ENCODE results near the gene TRANK1. TPM values are rescaled to one million over a fixed set of nuclear protein-coding genes. Genes with fewer than 3 reads are reported as not detected.

The TRANK1 gene
- total RNA-seq, 1 experiment from 2014 or later: 0.86 TPM

DNA sequence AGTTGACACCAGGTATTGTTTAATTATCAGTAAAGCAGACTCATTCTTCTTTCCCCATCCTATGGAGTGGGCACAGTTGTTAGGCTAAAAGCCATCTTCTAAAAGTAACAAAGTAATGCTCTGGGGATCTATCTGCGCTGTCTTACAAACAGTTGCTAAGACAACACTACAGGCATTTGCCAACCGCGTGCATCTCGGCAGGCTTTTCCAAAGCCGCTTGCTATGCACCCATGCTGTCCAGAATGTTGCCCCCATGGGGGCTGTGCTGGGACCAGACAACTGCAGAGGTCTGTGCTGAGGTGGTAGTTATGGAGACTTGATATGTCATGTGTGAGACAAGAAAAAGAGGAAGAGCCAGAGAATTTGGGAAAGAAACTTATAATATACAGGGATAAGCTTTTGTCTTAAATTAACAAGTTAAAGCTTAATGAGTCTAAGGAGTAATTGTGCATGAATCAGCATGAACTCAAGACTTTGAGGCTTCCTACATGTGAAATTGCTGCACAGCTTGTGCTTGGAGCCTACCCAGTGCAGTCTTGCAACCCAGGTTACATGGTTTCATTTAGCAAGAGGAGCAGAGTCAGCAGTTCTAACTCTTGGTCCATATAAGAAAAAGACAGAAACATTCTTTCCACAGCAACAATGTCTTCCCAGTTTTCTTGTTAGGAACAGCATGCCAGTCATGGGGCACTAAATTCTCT is 141.6 kb downstream of the TRANK1 start:
- no peak for DNase-seq (ENCODE audit: low read depth)

DNA sequence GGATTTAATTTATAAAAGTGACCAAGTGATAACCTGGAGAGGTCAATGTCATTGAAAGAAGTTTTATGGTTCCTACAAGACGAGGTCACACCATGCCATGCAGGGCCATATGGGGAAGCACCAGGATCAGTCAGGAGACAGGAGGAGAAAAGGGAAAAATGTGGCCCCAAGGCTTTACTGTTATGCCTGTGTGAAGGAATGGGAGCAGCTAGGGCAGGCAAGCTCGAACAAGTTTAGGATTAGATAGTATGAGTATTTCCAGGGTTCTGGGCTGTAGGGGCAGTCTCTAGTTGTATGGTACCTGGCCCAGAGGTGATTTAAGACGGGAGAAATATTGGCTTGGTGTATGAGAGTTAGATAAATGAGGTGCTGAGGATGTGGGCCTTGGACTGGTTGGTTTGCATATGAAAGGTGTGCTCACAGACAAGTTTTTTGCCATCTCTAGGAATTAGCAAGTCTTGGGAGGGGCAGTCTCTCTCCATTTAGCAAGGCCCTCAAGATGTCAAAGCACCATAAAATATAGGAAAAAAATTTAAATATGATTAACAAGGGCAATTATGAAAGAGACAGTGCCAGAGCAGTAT is 144.2 kb downstream of the TRANK1 start:
- no peak for DNase-seq (ENCODE audit: low read depth)

DNA sequence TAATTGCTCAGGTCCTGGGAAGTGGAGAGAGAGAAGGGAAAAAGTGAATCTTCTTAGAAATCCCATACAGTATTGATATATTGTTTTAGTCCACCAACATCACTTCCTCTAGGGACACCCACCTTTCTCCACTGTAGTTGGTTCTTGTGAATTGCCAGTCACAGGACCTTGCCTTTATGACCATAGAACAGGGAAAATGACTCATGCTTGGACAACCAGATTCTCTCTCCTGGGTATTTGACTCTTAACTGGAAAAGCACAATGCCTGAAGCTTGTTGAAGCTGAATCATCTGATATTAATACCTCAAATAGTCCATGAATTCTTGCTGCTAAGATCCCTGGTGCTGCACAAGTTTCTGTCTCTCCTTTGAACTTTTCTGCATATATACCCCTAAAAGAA is 148.0 kb downstream of the TRANK1 start:
- DNase-seq (ENCODE audit: low read depth): no peak

DNA sequence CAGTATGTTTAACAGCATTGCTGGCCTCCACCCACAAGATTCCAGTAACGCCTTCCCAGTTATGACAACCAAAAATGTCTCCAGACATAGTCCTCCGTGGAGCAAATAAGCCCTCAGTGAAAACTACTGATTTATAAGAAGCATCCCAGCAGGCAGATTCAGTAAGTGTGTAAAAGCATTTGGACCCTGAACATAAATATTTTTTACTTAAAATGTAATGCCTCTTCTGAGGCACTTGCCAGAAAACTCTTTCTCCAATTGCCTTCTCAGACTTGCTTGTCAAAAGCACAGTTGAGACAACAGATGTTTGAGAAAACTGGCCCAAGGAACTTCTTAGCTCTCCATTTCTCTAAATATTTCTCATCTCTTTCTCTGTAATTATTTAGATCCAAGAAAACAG is 148.7 kb downstream of the TRANK1 start:
- no peak for DNase-seq (ENCODE audit: low read depth)

DNA sequence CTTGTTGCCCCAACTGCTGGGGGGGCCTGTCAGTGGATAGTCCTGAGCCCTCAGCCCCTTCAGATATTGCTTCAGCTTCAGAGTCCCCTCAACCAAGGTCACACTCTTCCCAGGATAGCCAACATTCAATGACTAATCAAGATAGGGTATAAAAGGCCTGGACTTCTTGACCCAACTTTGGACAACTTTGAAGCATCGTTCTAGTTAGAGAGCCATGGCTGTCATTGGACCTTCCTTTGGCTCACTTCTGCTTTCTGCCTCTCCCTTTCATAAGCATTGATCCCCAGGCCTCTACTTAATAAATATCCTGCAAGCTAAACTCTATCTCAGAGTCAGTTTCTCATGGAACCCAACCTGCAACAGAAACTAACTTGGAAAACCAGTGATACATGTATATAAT is 149.2 kb downstream of the TRANK1 start:
- no peak for DNase-seq (ENCODE audit: low read depth)

DNA sequence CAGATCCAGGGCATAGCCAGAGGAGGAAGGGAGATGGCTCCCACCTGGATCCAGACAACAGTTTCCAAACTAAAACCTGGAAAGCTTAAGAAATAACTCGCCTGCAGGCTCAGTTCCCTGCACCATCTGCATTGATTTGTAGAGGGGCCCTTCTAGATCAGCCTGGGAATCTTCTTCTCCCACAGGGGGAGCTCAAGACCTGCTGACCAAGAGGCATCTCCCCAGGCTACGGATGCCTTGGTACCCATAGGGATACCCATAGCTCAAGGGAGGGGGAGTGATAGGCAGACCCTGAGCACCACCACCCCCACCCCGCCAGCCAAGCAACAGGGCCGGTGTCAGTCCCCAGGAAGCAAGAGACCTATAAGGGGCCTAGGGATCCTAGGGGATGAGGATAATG is 152.5 kb downstream of the TRANK1 start:
- peak; percentile 10 for DNase-seq (ENCODE audit: low read depth)

DNA sequence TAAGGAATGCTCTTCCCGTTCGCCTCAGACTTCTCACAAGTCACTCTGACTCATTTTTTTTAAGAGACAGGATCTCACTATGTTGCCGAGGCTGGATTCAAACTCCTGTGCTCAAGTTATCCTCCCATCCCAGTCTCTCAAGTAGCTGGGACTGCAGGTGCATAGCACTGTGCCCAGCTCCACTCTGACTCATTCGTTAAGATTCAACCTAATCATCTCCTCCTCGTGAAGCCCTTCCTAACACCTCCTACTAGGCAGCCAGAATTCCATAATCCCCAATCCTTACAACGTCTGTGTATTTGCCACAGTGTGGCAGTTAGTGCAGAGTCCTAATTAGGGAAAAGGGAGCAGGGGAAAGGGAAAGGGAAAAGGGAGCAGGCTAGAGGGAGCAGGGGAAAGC is 154.1 kb downstream of the TRANK1 start:
- DNase-seq (ENCODE audit: low read depth): no peak

DNA sequence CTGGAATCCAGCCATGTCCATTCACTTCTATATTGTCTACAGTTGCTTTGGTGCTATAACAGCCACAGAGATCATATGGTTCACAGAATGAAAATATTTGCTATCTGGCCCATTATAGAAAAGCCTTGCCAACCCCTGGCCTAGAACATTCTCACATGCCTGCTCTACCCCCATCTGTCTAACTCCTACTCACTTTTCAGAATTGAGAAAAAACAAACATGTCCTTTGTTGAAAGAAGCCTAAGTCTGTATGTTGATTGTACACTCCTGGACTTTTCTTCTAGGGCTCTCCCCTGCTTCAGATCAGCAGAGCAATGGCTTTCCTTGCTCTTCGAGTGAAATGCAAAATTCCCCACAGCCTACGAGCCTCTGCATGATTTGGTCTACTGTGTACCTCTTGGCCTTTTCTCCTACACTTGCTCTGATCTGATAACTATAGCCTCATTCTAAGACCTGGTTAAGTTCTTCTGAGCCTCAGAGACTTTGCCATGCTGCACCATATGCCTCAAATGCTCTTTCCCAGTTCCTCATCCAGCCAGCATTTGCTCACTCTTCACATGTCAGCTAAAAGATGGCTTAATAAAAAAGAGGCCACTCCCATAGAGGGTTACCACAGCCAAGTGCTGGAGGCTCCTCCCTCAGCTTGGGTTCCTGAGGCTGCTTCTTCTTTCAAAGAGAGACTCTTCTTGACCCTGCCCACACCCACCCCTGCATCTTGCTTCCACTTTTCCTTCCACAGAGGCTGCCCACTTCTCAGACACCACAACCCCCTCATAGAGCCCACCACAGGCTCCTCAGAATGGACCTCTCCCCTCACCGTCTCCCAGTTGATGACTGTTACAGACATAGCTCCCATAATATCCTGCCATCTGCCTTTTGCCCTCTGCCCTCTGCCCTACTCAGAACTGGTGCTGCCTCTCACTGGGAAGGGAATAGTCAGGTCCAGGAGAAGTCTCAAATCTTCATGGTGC is 157.6 kb downstream of the TRANK1 start:
- DNase-seq (ENCODE audit: low read depth): no peak

DNA sequence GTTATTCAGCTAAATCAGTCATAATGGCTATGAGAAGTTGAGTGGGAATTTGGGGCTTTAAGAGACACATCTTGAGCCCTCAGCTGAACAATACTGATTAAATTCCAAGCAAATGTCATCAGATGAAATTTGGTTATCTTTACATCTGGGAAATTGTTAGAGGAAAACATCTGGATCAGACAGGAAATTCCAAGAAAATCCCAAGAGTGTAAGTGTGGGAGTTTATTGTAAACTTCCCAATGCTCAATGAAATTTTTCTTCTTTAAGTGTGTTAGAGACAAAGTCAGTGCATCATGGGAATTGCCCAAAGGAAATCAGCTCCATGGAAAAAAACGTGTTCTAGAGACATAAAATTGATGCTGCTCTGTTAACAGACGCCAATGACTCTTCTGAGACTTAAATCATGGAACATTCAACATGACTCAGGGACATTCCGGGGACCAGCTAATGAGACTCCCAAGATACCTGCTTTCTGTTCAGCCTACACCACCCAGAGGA is 160.7 kb downstream of the TRANK1 start:
- no peak for DNase-seq (ENCODE audit: low read depth)

DNA sequence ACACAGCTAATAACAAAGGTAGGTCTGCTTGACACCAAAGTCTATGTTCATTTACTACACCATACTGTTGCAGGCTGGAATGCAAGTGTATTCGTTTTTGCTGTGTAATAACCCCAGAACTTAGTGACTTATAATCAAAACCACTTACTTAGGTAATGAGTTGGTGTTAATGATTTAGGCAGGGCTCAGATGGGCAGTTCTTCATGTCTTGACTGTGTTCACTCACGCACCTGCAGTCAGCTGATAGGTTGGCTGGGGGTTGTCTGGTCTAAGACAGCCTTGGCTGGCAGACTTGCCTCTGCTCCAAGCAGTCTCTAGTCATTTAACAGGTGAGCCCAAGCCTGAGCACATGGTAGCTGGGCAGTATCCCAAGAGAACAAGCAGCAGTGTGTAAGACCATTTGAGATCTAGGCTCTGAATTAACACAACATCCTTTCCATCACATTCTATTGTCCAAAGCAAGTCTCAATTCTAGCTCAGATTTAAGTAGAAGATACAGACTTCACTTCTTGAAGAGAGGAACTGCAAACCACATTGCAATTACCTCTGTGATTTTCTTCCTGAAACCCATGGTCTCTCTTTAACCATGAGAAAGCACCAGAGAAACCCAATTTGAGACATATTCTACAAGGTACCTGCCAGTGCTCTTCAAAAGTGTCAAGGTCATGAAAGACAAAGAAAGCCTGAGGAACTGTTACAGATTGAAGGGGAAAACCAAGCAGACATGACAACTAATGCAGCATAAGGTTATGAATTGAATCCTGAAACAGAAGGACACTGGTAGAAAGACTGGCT is 167.2 kb downstream of the TRANK1 start:
- DNase-seq (ENCODE audit: low read depth): no peak

Other genes starting within 250 kb of the TRANK1 start
- gene DCLK3, start 180.5 kb downstream of the TRANK1 start, total RNA-seq (2014; rRNA removed; shearing (Covaris generic)): 0.06 TPM in 1 of 2 replicates, not detected in the other
- gene EPM2AIP1, start 48.1 kb upstream of the TRANK1 start, total RNA-seq (2014; rRNA removed; shearing (Covaris generic)): 4.7 and 9.4 TPM in 2 replicates
- 62.8 and 70.8 TPM in 2 replicates for gene MLH1, start 48.5 kb upstream of the TRANK1 start, total RNA-seq (2014; rRNA removed; shearing (Covaris generic))
- gene LRRFIP2, start 229.5 kb upstream of the TRANK1 start, total RNA-seq (2014; rRNA removed; shearing (Covaris generic)): 41.1 and 46.7 TPM in 2 replicates

Data from Daoy (cell line).